Colonic mucosa (tissue), 4 donors: ENCODE results near the gene GAD2. TPM values are rescaled to one million over a fixed set of nuclear protein-coding genes. Genes with fewer than 3 reads are reported as not detected.
"Not testable (repeated sequence)": the region's sequence is repeated elsewhere in the genome, so short reads cannot be mapped to it uniquely, and the experiment has no call there.

ENCODE experiments used
- DNase-seq: peaks from one replicate; pipeline ENCODE4 v3.0.0-alpha.2; 2020
- H3K27ac ChIP-seq: fragments of 200-600 bp; one replicate; pipeline ENCODE4 v1.8.0; 2021
- H3K27me3 ChIP-seq: fragments of 200-600 bp; one replicate; pipeline ENCODE4 v1.8.0; 2021
- H3K36me3 ChIP-seq: fragments of 200-600 bp; one replicate; pipeline ENCODE4 v1.8.0; 2021
- H3K4me1 ChIP-seq: fragments of 200-600 bp; one replicate; pipeline ENCODE4 v1.8.0; 2021; ENCODE audit warnings: mild to moderate bottlenecking
- H3K4me3 ChIP-seq: fragments of 200-600 bp; one replicate; pipeline ENCODE4 v1.8.0; 2021
- H3K9ac ChIP-seq, 2 donors: one replicate each; pipeline ENCODE4 v1.7.0; 2013; ENCODE audit warnings: control low read depth in 2 of 2, low read depth in 2 of 2, low read length in 2 of 2
- H3K9me3 ChIP-seq: fragments of 200-600 bp; one replicate; pipeline ENCODE4 v1.8.0; 2021
- CTCF ChIP-seq: fragments of 200-600 bp; IDR thresholded peaks from one replicate; pipeline ENCODE4 v1.8.0; 2022; ENCODE audit warnings: antibody characterized with exemption, mild to moderate bottlenecking
- intact Hi-C: fragments of 100-400 bp; cut with DNase I; formaldehyde crosslinking; loops from one replicate; pipeline ENCODE4 v1.14.1; 2022
- total RNA-seq, 2 donors: library from RNA; stranded (reverse); fragmentation: NEBNext Ultra II Directional in 1 of 2; extraction: Animal tissue kit (Norgen Biotek cat#: 25700) in 1 of 2; gene quantifications; one replicate each; pipeline ENCODE4 v1.2.1, GENCODE V29; 2021
- donor health status: healthy.
- donor health status: DM: no; HTN: no; CAD: no.
- donor health status: DM: no; HTN: no; CAD: no.

The GAD2 gene
- total RNA-seq, 2 donors from 2014 or later, result not detected

- no peak for TF ChIP-seq CTCF
- H3K4me3 ChIP-seq, result no peak overlapping the region
- DNase-seq, result no peak
- no peaks in the 10 kb centered on the region for H3K36me3 ChIP-seq
- H3K9me3 ChIP-seq, result no peaks in the 10 kb centered on the region
- H3K27me3 ChIP-seq, result no peaks in the 10 kb centered on the region
- intact Hi-C loops, result loop anchor here (10.0 kb wide), 2 partner anchors 548 to 1018 kb away; no protein-coding TSS in a partner anchor
- no peak overlapping the region for H3K9ac ChIP-seq
- H3K4me1 ChIP-seq, result no peaks in the 10 kb centered on the region
- H3K27ac ChIP-seq, result no peak overlapping the region
Measured at GRCh38 chr10:26336979-26337378, 120.4 kb downstream of the GAD2 start.

DNA sequence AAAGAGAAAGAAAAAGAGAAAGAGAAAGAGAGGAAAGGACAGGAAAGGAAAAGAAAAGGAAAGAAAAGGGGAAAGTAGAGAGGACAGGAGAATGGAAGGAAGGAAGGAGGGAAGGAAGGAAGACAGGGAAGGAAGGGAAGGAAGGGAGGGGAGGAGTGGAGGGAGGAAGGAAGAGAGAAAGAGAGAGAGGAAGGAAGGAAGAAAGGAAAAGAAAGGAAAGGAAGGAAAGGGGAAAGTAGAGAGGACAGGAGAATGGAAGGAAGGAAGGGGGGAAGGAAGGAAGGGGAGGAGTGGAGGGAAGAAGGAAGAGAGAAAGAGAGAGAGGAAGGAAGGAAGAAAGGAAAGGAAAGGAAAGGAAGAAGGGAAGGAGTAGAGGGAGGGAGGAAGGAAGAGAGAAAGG, 125.1 kb downstream of the GAD2 start:
- Histone ChIP-seq H3K36me3 (no peaks in the 10 kb centered on the region), H3K4me1 (no peaks in the 10 kb centered on the region), H3K27me3 (no peaks in the 10 kb centered on the region), H3K27ac (no peak overlapping the region), H3K9ac (no peak overlapping the region), H3K9me3 (no peaks in the 10 kb centered on the region), H3K4me3 (no peak overlapping the region)
- intact Hi-C loops, result no loop called here
- DNase-seq, result no peak
- no peak for TF ChIP-seq CTCF

- H3K4me1 ChIP-seq, H3K36me3 ChIP-seq, H3K27me3 ChIP-seq, DNase-seq, H3K9ac ChIP-seq, H3K4me3 ChIP-seq, H3K27ac ChIP-seq, H3K9me3 ChIP-seq, intact Hi-C loops: not testable (repeated sequence)
Measured at GRCh38 chr10:26348821-26349417, 132.3 kb downstream of the GAD2 start.

Other genes starting within 250 kb of the GAD2 start
- gene APBB1IP, start 221.6 kb downstream of the GAD2 start, total RNA-seq, result 1 to 10 TPM; 2.1 to 2.8 TPM